Parathyroid adenoma (tissue), 2 donors: ENCODE measurements around the gene ERC1.

Source experiments
- H2AFZ ChIP-seq: fragments of 300-600 bp; sonication (generic); one replicate; pipeline ENCODE4 v1.7.0; 2017; ENCODE audit warnings: antibody characterized with exemption, mild to moderate bottlenecking
- H3K27ac ChIP-seq: fragments of 300-600 bp; sonication (generic); one replicate; pipeline ENCODE4 v1.7.0; 2017
- H3K27me3 ChIP-seq: fragments of 300-600 bp; sonication (generic); one replicate; pipeline ENCODE4 v1.7.0; 2017; ENCODE audit warnings: low read length; ENCODE audit not compliant: control insufficient read depth, insufficient read depth
- H3K36me3 ChIP-seq: fragments of 300-600 bp; sonication (generic); one replicate; pipeline ENCODE4 v1.7.0; 2017; ENCODE audit warnings: low read length; ENCODE audit not compliant: control insufficient read depth, insufficient read depth
- H3K4me1 ChIP-seq: fragments of 300-600 bp; sonication (generic); one replicate; pipeline ENCODE4 v1.7.0; 2017; ENCODE audit warnings: control low read depth
- H3K4me2 ChIP-seq: fragments of 300-600 bp; sonication (generic); one replicate; pipeline ENCODE4 v1.7.0; 2017; ENCODE audit warnings: low read length
- H3K4me3 ChIP-seq: fragments of 300-600 bp; sonication (generic); one replicate; pipeline ENCODE4 v1.7.0; 2017; ENCODE audit warnings: low read depth, low read length
- H3K79me2 ChIP-seq: fragments of 300-600 bp; sonication (generic); one replicate; pipeline ENCODE4 v1.7.0; 2017; ENCODE audit warnings: control low read depth
- H3K9ac ChIP-seq: fragments of 300-600 bp; sonication (generic); one replicate; pipeline ENCODE4 v1.7.0; 2017; ENCODE audit warnings: mild to moderate bottlenecking
- H3K9me3 ChIP-seq: fragments of 300-600 bp; sonication (generic); one replicate; pipeline ENCODE4 v1.7.0; 2017; ENCODE audit warnings: low read length; ENCODE audit not compliant: control insufficient read depth
- TF ChIP-seq, protein P1 (sequence below): fragments of 300-600 bp; sonication (generic); IDR thresholded peaks from one replicate; pipeline ENCODE4 v1.7.0; 2017; ENCODE audit warnings: antibody characterized with exemption, mild to moderate bottlenecking
- donor health status: primary hyperparathyroidism.

Gene ERC1

DNA sequence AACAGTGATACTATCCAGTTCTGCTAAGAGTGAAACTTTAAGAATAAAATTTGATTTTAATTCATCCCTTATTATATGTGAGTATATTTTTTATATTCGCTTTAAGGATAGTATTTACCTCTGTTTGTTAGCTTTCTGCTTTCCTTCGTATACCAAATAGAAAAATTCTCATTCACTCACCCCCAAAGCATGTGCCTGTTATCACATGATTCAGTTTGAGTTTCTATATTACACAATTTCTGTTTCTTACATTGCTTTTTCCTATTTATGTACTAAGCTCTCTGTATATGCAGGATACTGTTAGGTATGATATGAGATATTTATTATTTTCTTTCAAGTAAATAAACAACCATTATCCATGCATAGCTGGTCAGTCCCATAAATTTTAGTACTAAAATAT, 328.2 kb downstream of the ERC1 start:
- H3K27ac ChIP-seq = no peak overlapping the region
- no peak overlapping the region for H3K9ac ChIP-seq
- H3K27me3 ChIP-seq = no peaks in the 10 kb centered on the region
- no peaks in the 10 kb centered on the region for H3K79me2 ChIP-seq
- no peak overlapping the region for H2AFZ ChIP-seq
- no peak overlapping the region for H3K4me3 ChIP-seq
- no peaks in the 10 kb centered on the region for H3K4me1 ChIP-seq
- TF ChIP-seq, protein P1, sequence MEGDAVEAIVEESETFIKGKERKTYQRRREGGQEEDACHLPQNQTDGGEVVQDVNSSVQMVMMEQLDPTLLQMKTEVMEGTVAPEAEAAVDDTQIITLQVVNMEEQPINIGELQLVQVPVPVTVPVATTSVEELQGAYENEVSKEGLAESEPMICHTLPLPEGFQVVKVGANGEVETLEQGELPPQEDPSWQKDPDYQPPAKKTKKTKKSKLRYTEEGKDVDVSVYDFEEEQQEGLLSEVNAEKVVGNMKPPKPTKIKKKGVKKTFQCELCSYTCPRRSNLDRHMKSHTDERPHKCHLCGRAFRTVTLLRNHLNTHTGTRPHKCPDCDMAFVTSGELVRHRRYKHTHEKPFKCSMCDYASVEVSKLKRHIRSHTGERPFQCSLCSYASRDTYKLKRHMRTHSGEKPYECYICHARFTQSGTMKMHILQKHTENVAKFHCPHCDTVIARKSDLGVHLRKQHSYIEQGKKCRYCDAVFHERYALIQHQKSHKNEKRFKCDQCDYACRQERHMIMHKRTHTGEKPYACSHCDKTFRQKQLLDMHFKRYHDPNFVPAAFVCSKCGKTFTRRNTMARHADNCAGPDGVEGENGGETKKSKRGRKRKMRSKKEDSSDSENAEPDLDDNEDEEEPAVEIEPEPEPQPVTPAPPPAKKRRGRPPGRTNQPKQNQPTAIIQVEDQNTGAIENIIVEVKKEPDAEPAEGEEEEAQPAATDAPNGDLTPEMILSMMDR = no peak
- H3K9me3 ChIP-seq = no peaks in the 10 kb centered on the region
- no peaks in the 10 kb centered on the region for H3K36me3 ChIP-seq
- no peak overlapping the region for H3K4me2 ChIP-seq

DNA sequence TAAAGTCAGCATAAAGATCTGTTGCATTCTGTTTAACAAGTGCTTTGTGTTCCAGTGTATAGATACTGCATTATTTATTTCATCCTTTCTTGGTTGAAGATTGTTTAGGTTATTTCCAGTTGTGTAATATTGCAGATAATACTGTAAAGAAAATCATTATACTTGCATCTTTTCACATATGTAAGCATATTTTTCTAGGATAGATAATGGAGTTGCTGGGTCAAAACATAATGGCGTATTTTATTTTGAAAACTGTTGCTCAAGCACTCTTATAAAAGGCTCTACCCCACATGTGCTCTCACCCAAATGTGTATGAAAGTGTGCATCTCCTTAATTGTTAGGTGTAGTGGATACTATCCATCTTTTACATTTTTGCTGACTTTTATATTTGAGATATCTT, 329.0 kb downstream of the ERC1 start:
- Histone ChIP-seq H3K79me2 (no peaks in the 10 kb centered on the region), H3K27ac (no peak overlapping the region), H3K4me3 (no peak overlapping the region), H3K36me3 (no peaks in the 10 kb centered on the region), H3K27me3 (no peaks in the 10 kb centered on the region), H3K4me1 (no peaks in the 10 kb centered on the region), H2AFZ (no peak overlapping the region), H3K9me3 (no peaks in the 10 kb centered on the region), H3K4me2 (no peak overlapping the region), H3K9ac (no peak overlapping the region)
- TF ChIP-seq, protein P1 = no peak

DNA sequence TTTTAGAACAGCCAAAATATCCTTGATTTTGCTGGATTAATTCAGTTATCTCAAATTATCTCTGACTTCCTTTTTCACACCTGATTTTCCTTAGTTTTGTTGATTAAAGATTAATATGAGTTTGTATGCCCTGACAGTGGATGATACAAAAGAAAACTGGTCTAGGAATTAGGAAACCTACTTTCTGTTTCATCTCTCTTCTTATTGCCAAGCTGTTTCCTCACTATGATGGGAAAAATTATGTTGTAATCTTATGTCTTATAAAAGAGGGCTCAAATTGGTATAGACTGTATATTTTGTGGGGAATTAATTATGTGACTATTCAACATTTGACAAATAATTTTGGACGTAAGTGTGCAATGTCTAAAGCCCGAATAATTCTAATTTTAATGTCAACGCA, 331.8 kb downstream of the ERC1 start:
- Histone ChIP-seq H3K4me2 (no peak overlapping the region), H3K9ac (no peak overlapping the region), H2AFZ (no peak overlapping the region), H3K9me3 (no peaks in the 10 kb centered on the region), H3K4me3 (no peak overlapping the region), H3K27me3 (no peaks in the 10 kb centered on the region), H3K4me1 (peaks cover 4% of the 10 kb centered on the region), H3K79me2 (no peaks in the 10 kb centered on the region), H3K27ac (no peak overlapping the region), H3K36me3 (no peaks in the 10 kb centered on the region)
- TF ChIP-seq, protein P1 = no peak

DNA sequence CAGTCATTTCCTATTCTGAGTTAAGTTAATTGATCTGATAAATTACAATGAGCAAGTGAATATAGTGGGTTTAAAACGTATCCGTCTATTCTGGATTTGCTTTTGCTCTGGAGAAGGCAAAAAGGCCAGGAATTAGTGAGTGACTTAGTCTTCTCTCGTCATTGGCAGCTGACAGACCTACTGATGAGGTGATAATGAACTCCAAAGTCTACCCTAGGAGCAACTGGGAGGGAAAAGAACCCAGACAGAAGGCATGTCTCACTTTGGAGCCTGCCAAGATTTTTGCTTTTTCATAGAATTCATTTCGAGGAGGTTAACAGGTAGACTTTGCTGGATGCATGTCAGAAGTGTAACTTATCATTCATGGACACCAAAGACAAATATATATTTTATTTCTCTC, 333.1 kb downstream of the ERC1 start:
- TF ChIP-seq, protein P1 = no peak
- Histone ChIP-seq H3K9ac (no peak overlapping the region), H3K9me3 (no peaks in the 10 kb centered on the region), H3K27ac (no peak overlapping the region), H3K27me3 (no peaks in the 10 kb centered on the region), H3K4me1 (peaks cover 4% of the 10 kb centered on the region), H2AFZ (no peak overlapping the region), H3K36me3 (no peaks in the 10 kb centered on the region), H3K4me2 (no peak overlapping the region), H3K79me2 (no peaks in the 10 kb centered on the region), H3K4me3 (no peak overlapping the region)

DNA sequence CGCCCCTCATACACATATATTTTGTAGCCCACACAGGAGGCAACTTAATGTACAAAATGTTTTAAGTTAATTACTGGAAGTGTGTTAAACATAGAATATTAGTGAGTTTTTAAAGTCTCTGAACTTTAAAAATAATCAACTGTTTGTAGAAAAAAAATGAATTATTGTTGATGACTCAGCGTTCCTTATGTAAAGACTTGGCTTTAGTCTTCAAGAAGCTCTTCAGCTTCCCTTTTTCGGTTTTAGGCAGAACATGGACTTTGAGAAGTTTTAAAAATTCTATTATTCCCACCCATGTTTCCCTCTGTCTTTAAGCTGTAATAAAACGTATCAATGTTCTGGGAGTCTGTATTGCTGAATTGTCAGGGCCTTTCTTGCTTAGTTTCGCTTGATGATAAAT, 333.9 kb downstream of the ERC1 start:
- H3K27ac ChIP-seq = no peak overlapping the region
- H3K4me2 ChIP-seq = no peak overlapping the region
- no peaks in the 10 kb centered on the region for H3K36me3 ChIP-seq
- H3K9me3 ChIP-seq = no peaks in the 10 kb centered on the region
- no peak overlapping the region for H2AFZ ChIP-seq
- H3K4me1 ChIP-seq = peaks cover 4% of the 10 kb centered on the region
- TF ChIP-seq, protein P1 = no peak
- no peaks in the 10 kb centered on the region for H3K79me2 ChIP-seq
- no peaks in the 10 kb centered on the region for H3K27me3 ChIP-seq
- H3K4me3 ChIP-seq = no peak overlapping the region
- H3K9ac ChIP-seq = no peak overlapping the region
